Ishikawa (cell line): ENCODE results near the gene DBN1.

Source experiments
- CEBPB ChIP-seq: IDR thresholded peaks from 2 replicates; pipeline ENCODE4 v1.6.1; 2012
- TAF1 ChIP-seq: IDR thresholded peaks from 2 replicates; pipeline ENCODE4 v1.6.1; 2012; ENCODE audit warnings: low read depth, mild to moderate bottlenecking
- TF ChIP-seq, protein P1 (sequence below): IDR thresholded peaks from 2 replicates; pipeline ENCODE4 v1.6.1; 2012
- TF ChIP-seq, protein P2 (sequence below): IDR thresholded peaks from 2 replicates; pipeline ENCODE4 v1.6.1; 2012; ENCODE audit warnings: low read depth, mild to moderate bottlenecking
- TF ChIP-seq, protein P3 (sequence below): IDR thresholded peaks from 2 replicates; pipeline ENCODE4 v1.6.1; 2012

DNA sequence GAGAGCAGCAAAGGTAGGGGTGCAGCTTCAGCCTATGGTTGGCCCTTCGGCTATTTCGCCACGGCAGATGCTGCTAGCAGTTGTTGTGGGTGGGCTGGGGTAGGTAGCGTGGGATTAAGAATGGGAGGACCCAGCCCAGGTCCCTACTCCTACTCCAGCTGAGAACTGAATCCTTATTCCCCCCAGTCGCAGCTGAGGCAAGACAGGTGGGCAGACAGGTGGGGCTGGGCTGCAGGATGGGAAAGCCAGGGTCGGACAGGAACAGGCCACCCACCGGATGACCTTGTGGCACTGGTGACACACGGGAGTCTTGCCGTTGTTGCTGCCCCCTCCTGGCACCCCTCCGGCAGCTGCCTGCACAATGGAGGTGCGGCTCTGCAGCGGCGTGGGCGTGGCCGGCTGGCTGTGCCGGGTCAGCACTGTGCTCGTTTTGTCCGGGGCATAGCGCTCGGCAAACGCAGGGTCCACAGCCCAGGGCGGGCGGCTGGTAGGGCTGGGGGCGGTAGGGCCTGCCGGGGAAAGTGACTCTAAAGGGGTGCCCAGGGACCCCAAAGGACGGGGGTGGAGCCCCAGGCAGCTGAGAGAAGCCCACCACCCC lies 15.8 kb upstream of the DBN1 start:
- TF ChIP-seq CEBPB (no peak), TAF1 (no peak)
- TF ChIP-seq, protein P1, sequence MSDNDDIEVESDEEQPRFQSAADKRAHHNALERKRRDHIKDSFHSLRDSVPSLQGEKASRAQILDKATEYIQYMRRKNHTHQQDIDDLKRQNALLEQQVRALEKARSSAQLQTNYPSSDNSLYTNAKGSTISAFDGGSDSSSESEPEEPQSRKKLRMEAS: no peak
- TF ChIP-seq, protein P2, sequence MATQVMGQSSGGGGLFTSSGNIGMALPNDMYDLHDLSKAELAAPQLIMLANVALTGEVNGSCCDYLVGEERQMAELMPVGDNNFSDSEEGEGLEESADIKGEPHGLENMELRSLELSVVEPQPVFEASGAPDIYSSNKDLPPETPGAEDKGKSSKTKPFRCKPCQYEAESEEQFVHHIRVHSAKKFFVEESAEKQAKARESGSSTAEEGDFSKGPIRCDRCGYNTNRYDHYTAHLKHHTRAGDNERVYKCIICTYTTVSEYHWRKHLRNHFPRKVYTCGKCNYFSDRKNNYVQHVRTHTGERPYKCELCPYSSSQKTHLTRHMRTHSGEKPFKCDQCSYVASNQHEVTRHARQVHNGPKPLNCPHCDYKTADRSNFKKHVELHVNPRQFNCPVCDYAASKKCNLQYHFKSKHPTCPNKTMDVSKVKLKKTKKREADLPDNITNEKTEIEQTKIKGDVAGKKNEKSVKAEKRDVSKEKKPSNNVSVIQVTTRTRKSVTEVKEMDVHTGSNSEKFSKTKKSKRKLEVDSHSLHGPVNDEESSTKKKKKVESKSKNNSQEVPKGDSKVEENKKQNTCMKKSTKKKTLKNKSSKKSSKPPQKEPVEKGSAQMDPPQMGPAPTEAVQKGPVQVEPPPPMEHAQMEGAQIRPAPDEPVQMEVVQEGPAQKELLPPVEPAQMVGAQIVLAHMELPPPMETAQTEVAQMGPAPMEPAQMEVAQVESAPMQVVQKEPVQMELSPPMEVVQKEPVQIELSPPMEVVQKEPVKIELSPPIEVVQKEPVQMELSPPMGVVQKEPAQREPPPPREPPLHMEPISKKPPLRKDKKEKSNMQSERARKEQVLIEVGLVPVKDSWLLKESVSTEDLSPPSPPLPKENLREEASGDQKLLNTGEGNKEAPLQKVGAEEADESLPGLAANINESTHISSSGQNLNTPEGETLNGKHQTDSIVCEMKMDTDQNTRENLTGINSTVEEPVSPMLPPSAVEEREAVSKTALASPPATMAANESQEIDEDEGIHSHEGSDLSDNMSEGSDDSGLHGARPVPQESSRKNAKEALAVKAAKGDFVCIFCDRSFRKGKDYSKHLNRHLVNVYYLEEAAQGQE: no peak
- TF ChIP-seq, protein P3, sequence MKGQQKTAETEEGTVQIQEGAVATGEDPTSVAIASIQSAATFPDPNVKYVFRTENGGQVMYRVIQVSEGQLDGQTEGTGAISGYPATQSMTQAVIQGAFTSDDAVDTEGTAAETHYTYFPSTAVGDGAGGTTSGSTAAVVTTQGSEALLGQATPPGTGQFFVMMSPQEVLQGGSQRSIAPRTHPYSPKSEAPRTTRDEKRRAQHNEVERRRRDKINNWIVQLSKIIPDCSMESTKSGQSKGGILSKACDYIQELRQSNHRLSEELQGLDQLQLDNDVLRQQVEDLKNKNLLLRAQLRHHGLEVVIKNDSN: no peak
